ENCODE results near the gene F13B.

DNA sequence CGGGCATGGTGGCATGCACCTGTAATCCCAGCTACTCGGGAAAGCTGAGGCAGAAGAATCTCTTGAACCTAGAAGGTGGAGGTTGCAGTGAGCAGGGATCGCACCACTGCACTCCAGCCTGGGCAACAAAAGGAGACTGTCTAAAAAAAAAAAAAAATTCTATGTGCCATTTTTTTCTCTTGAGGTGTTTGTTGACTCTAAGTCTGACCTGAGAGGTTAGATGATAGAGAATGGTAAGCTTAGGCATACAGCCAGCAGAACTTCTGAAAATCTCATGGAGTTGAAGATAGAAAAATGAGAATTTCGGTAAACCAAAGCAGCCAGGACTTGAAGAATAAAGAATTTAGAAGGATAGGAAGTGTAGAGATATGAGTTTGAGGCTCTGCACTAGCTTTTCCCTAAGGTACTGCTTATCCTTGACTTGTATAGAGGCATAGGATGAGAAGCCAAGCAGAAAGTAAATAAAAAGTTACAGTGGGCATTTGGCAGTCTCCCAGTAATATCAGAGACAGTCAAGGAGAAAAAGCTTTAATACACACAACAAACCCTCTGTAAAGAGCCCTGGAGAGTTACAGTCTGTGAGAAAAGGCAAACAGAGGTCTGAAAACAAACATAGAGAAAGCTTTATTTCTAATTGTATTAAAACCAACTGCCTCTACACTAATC lies 24.3 kb downstream of the F13B start:
- TF ChIP-seq CTCF (IDR thresholded peaks at IDR 0.05) = no peak
- TF ChIP-seq EP300 (IDR thresholded peaks at IDR 0.05) = no peak
- TF ChIP-seq POLR2A (IDR thresholded peaks at IDR 0.05) = no peak

Measured in upper lobe of left lung (tissue), 4 donors.